SU-DHL-6 (cell line): ENCODE measurements around the gene ADAMTS3.

Experiments used
- CTCF ChIP-seq: fragments of 200-600 bp; sonication (generic); IDR thresholded peaks from one replicate; pipeline ENCODE4 v1.5.1; 2017; ENCODE audit warnings: antibody characterized with exemption, mild to moderate bottlenecking, low read length, moderate library complexity; ENCODE audit not compliant: insufficient read depth, poor library complexity, severe bottlenecking
- EZH2phosphoT487 ChIP-seq: fragments of 200-600 bp; sonication (generic), shearing (Covaris generic); conservative IDR thresholded peaks from 2 replicates; pipeline ENCODE4 v1.6.1; 2018; ENCODE audit warnings: mild to moderate bottlenecking, antibody characterized with exemption, low read length, moderate library complexity, mixed read lengths

GRCh38 chr4:72340803-72341431, 228.1 kb downstream of the ADAMTS3 start:
- TF ChIP-seq CTCF (no peak), EZH2phosphoT487 (no peak)
